OCI-LY7 (cell line): ENCODE data around the gene C1orf105. TPM values are rescaled to one million over a fixed set of nuclear protein-coding genes. Genes with fewer than 3 reads are reported as not detected.

Source experiments
- BruUV-seq: library from RNA; stranded (reverse); fragments of 400-500 nt; replicated peaks from 2 replicates; lab custom pipeline; 2021; lab: Mats Ljungman, UMichigan
- CTCF ChIA-PET: fragments of 300-600 bp; sonication (Branson Sonifier 250); formaldehyde crosslinking; loops from one replicate; lab custom pipeline; 2022; ENCODE audit warnings: antibody characterized with exemption; ENCODE audit not compliant: unreplicated experiment; lab: Charles Lee
- POLR2A ChIA-PET: fragments of 300-600 bp; sonication (Branson Sonifier 250); formaldehyde crosslinking; loops from one replicate; lab custom pipeline; 2022; ENCODE audit warnings: antibody characterized with exemption; lab: Charles Lee
- DNase-seq: peaks from one replicate; pipeline ENCODE4 v3.0.0-alpha.2; 2015; ENCODE audit warnings: low spot score
- H2AFZ ChIP-seq: fragments of 200-600 bp; sonication (generic), shearing (Covaris generic); 2 replicates; pipeline ENCODE4 v1.6.1; 2014; ENCODE audit warnings: mild to moderate bottlenecking, antibody characterized with exemption, low read length, moderate library complexity
- H3K27ac ChIP-seq: fragments of 200-600 bp; sonication (generic); 2 replicates; pipeline ENCODE4 v1.5.1; 2014; ENCODE audit warnings: mixed run types, low read depth, mild to moderate bottlenecking, moderate library complexity, low read length, inconsistent platforms; ENCODE audit not compliant: poor library complexity, severe bottlenecking
- H3K36me3 ChIP-seq: fragments of 200-600 bp; sonication (generic); 2 replicates; pipeline ENCODE4 v1.6.1; 2014; ENCODE audit warnings: mild to moderate bottlenecking, antibody characterized with exemption, low read length, moderate library complexity, mixed read lengths; ENCODE audit not compliant: insufficient read depth
- H3K4me1 ChIP-seq: fragments of 200-600 bp; sonication (generic); 2 replicates; pipeline ENCODE4 v1.5.1; 2014; ENCODE audit warnings: mild to moderate bottlenecking, low read length; ENCODE audit not compliant: insufficient read depth, poor library complexity, severe bottlenecking
- H3K4me2 ChIP-seq: fragments of 200-600 bp; sonication (generic); 2 replicates; pipeline ENCODE4 v1.6.1; 2014; ENCODE audit warnings: mild to moderate bottlenecking, low read length
- H3K4me3 ChIP-seq: fragments of 200-600 bp; sonication (generic); 2 replicates; pipeline ENCODE4 v1.5.1; 2014; ENCODE audit warnings: mild to moderate bottlenecking, low read depth, low read length; ENCODE audit not compliant: poor library complexity, severe bottlenecking
- H3K79me2 ChIP-seq: fragments of 200-600 bp; sonication (generic); 2 replicates; pipeline ENCODE4 v1.6.1; 2016; ENCODE audit warnings: low read depth, mild to moderate bottlenecking, low read length, moderate library complexity, mixed read lengths; ENCODE audit not compliant: insufficient read depth
- H3K9me2 ChIP-seq: fragments of 200-600 bp; sonication (generic); 2 replicates; pipeline ENCODE4 v1.6.1; 2016; ENCODE audit warnings: mild to moderate bottlenecking, low read length, mixed read lengths; ENCODE audit not compliant: insufficient read depth
- H3K9me3 ChIP-seq: fragments of 200-600 bp; sonication (generic); 2 replicates; pipeline ENCODE4 v1.6.1; 2014; ENCODE audit warnings: mild to moderate bottlenecking, mixed run types, low read length, mixed read lengths
- H4K20me1 ChIP-seq: fragments of 200-600 bp; sonication (generic); 2 replicates; pipeline ENCODE4 v1.6.1; 2014; ENCODE audit warnings: mild to moderate bottlenecking, antibody characterized with exemption, low read length, moderate library complexity, mixed read lengths; ENCODE audit not compliant: insufficient read depth
- EZH2phosphoT487 ChIP-seq: fragments of 200-600 bp; sonication (generic); IDR thresholded peaks from 2 replicates; pipeline ENCODE4 v1.6.1; 2018; ENCODE audit warnings: low read depth, borderline replicate concordance, mild to moderate bottlenecking, mixed run types, antibody characterized with exemption, low read length, moderate library complexity, mixed read lengths
- intact Hi-C: fragments of 100-400 bp; cut with micrococcal nuclease; formaldehyde crosslinking; loops from one replicate; pipeline ENCODE4 v1.10.0; 2022; ENCODE audit not compliant: unreplicated experiment
- total RNA-seq, 2 experiments: library from RNA; depleted of rRNA in 1 of 2; stranded (reverse); fragments of >200 nt in 1 of 2; shearing (Covaris generic) in 1 of 2; gene quantifications; 2 replicates each; pipeline ENCODE4 v1.2.3, GENCODE V29; 2014 to 2022
- TF ChIP-seq, protein P1 (sequence below): fragments of 200-600 bp; sonication (generic); conservative IDR thresholded peaks from 2 replicates; pipeline ENCODE4 v1.5.1; 2014; ENCODE audit warnings: mild to moderate bottlenecking, antibody characterized with exemption, low read length, moderate library complexity, mixed read lengths

The C1orf105 gene
- total RNA-seq, 2 experiments from 2014 or later = not detected

DNA sequence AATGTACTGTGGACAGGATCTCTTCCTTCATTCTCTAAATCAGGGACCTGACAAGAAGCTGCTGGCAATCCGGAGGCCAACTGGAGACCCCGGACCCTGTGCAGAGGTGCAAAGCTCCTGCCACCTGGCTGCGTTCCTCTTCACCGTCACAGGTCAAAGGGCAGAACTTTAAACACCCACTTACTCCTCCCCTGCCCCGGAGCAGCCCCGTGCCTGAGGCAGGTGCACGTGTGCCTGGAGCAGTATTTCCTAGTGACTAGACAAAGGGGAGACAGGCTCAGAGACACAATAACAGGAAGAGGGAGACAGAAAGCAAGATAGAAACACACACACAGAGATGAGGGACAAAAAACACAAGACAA lies 30.0 kb downstream of the C1orf105 start:
- Histone ChIP-seq H3K4me2 (peak overlapping the region; percentile 27; the same call in 1 of the 2 replicates), H3K9me3 (no peaks in the 10 kb centered on the region), H3K36me3 (no peaks in the 10 kb centered on the region), H4K20me1 (no peaks in the 10 kb centered on the region), H3K4me1 (no peaks in the 10 kb centered on the region), H3K4me3 (no peak overlapping the region), H3K27ac (no peak overlapping the region), H2AFZ (peak overlapping the region; percentile 45; the same call in 1 of the 2 replicates), H3K9me2 (no peaks in the 10 kb centered on the region), H3K79me2 (no peaks in the 10 kb centered on the region)
- intact Hi-C loops = loop anchor here (1.0 to 10.0 kb wide), 2 partner anchors 154 to 269 kb away; no protein-coding TSS in a partner anchor
- POLR2A ChIA-PET = interaction anchor here (0.7 kb wide), 1 partner anchor 668 kb away, joined by 3 read pairs; no protein-coding TSS in a partner anchor
- CTCF ChIA-PET = no interaction called here
- no TSS peak for BruUV-seq
- no peak for DNase-seq
- no peak for TF ChIP-seq EZH2phosphoT487
- TF ChIP-seq, protein P1, sequence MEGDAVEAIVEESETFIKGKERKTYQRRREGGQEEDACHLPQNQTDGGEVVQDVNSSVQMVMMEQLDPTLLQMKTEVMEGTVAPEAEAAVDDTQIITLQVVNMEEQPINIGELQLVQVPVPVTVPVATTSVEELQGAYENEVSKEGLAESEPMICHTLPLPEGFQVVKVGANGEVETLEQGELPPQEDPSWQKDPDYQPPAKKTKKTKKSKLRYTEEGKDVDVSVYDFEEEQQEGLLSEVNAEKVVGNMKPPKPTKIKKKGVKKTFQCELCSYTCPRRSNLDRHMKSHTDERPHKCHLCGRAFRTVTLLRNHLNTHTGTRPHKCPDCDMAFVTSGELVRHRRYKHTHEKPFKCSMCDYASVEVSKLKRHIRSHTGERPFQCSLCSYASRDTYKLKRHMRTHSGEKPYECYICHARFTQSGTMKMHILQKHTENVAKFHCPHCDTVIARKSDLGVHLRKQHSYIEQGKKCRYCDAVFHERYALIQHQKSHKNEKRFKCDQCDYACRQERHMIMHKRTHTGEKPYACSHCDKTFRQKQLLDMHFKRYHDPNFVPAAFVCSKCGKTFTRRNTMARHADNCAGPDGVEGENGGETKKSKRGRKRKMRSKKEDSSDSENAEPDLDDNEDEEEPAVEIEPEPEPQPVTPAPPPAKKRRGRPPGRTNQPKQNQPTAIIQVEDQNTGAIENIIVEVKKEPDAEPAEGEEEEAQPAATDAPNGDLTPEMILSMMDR = no peak

DNA sequence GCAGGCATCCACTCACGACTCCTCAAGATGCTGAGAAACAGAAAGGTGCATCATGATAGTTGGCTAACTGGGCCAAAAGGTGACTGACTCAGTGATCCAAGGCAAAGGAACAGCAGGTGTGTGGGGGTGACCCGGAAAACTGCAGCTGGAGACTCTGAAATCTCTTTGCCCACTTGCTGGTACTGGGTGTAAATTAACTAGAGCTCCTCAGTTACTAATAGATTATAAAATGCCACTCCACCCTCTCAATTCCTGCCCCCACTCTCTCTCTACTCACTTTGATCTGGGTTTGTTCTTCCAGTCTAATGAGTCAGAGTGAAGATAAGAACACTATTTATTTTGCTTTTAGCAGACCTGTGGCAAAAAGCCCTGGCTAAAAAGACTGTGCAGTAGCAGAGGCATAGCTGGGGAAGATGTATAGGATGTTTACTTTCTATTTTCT lies 30.5 kb downstream of the C1orf105 start:
- no peak overlapping the region for H3K27ac ChIP-seq
- no peak overlapping the region for H3K4me3 ChIP-seq
- intact Hi-C loops = loop anchor here (10.0 kb wide), 1 partner anchor 154 kb away; no protein-coding TSS in a partner anchor
- H3K9me3 ChIP-seq = no peaks in the 10 kb centered on the region
- H3K4me1 ChIP-seq = no peaks in the 10 kb centered on the region
- no peaks in the 10 kb centered on the region for H3K79me2 ChIP-seq
- no peaks in the 10 kb centered on the region for H3K36me3 ChIP-seq
- CTCF ChIA-PET = no interaction called here
- H4K20me1 ChIP-seq = no peaks in the 10 kb centered on the region
- peak overlapping the region; percentile 45; the same call in 1 of the 2 replicates for H2AFZ ChIP-seq
- POLR2A ChIA-PET = interaction anchor here (0.6 to 1.2 kb wide), 4 partner anchors 9 to 437 kb away, joined by 3 to 6 read pairs (median 3); no protein-coding TSS in a partner anchor
- no peak for TF ChIP-seq EZH2phosphoT487
- TF ChIP-seq, protein P1 = no peak
- no peaks in the 10 kb centered on the region for H3K9me2 ChIP-seq
- no peak for DNase-seq
- no peak overlapping the region for H3K4me2 ChIP-seq
- no TSS peak for BruUV-seq

- Histone ChIP-seq H3K27ac (no peak overlapping the region), H3K79me2 (no peaks in the 10 kb centered on the region), H3K4me3 (no peak overlapping the region), H2AFZ (no peak overlapping the region), H3K9me3 (no peaks in the 10 kb centered on the region), H3K9me2 (no peaks in the 10 kb centered on the region), H3K36me3 (no peaks in the 10 kb centered on the region), H3K4me1 (no peaks in the 10 kb centered on the region), H4K20me1 (no peaks in the 10 kb centered on the region), H3K4me2 (no peak overlapping the region)
- BruUV-seq = no TSS peak
- DNase-seq = no peak
- intact Hi-C loops = loop anchor here (10.0 kb wide), 1 partner anchor 152 kb away; no protein-coding TSS in a partner anchor
- TF ChIP-seq EZH2phosphoT487 = no peak
- TF ChIP-seq, protein P1 = no peak
- CTCF ChIA-PET = no interaction called here
- POLR2A ChIA-PET = no interaction called here
These were observed 32.2 kb downstream of the C1orf105 start for GRCh38 chr1:172452536-172453152.
